ENCODE data around the gene TLE2.

Gene TLE2

DNA sequence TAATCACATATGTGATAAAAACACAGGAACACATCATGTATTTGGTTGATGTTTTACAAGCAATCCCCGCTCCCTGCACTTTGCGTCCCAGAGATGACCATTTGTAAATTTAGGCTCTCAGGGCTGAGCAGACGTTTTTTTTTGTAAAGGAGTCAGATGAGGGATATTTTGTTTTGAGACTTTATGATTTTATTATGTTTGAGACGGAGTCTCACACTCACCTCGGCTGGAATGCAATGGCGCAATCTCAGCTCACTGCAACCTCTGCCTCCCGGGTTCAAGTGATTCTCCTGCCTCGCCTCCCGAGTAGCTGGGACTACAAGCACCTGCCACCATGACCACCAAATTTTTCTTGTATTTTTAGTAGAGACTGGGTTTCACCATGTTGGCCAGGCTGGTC, 50.3 kb downstream of the TLE2 start:
- Histone ChIP-seq H3K4me3 (ENCODE audit: low read depth, low read length) (no peak overlapping the region), H3K36me3 (ENCODE audit: insufficient read depth, low read length) (no peaks in the 10 kb centered on the region), H3K79me2 (ENCODE audit: control insufficient read depth, insufficient read depth, low read length, unreplicated experiment) (no peaks in the 10 kb centered on the region), H3K4me1 (ENCODE audit: control insufficient read depth, insufficient read depth, low read length, unreplicated experiment) (peaks cover 16% of the 10 kb centered on the region), H3K27me3 (ENCODE audit: insufficient read depth, low read length) (no peaks in the 10 kb centered on the region), H2AFZ (ENCODE audit: low read length, unreplicated experiment) (no peak overlapping the region), H3K27ac (ENCODE audit: low read depth, low read length) (no peak overlapping the region)

GRCh38 chr19:2978166-2978767, 50.8 kb downstream of the TLE2 start:
- Histone ChIP-seq H3K4me1 (ENCODE audit: control insufficient read depth, insufficient read depth, low read length, unreplicated experiment) (peaks cover 11% of the 10 kb centered on the region), H3K4me3 (ENCODE audit: low read depth, low read length) (no peak overlapping the region), H2AFZ (ENCODE audit: low read length, unreplicated experiment) (no peak overlapping the region), H3K36me3 (ENCODE audit: insufficient read depth, low read length) (no peaks in the 10 kb centered on the region), H3K79me2 (ENCODE audit: control insufficient read depth, insufficient read depth, low read length, unreplicated experiment) (no peaks in the 10 kb centered on the region), H3K27ac (ENCODE audit: low read depth, low read length) (no peak overlapping the region), H3K27me3 (ENCODE audit: insufficient read depth, low read length) (no peaks in the 10 kb centered on the region)

DNA sequence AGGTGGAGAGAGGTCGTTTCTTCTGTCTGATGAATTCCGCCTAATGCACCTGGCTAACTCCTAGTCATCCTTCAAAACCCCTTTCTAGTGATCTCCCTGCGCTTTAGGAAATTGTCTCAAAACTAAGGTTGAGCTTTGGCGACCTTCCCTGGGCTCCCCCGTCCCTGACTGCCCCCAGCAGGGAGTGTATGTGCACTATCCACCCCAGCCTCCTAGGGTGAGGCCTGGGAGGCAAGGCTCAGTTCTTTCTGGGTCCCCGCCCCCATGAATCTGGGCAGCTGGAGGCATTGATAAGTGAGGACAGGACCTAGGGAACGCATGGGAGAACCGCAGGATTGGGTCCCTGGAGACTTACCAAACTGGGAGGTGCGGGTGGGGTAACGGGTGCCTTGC, 51.3 kb downstream of the TLE2 start:
- no peaks in the 10 kb centered on the region for H3K79me2 ChIP-seq (ENCODE audit: control insufficient read depth, insufficient read depth, low read length, unreplicated experiment)
- no peaks in the 10 kb centered on the region for H3K27me3 ChIP-seq (ENCODE audit: insufficient read depth, low read length)
- H3K4me1 ChIP-seq (ENCODE audit: control insufficient read depth, insufficient read depth, low read length, unreplicated experiment) = peaks cover 8% of the 10 kb centered on the region
- no peak overlapping the region for H2AFZ ChIP-seq (ENCODE audit: low read length, unreplicated experiment)
- no peaks in the 10 kb centered on the region for H3K36me3 ChIP-seq (ENCODE audit: insufficient read depth, low read length)
- H3K4me3 ChIP-seq (ENCODE audit: low read depth, low read length) = peak overlapping the region; percentile 54
- no peak overlapping the region for H3K27ac ChIP-seq (ENCODE audit: low read depth, low read length)

DNA sequence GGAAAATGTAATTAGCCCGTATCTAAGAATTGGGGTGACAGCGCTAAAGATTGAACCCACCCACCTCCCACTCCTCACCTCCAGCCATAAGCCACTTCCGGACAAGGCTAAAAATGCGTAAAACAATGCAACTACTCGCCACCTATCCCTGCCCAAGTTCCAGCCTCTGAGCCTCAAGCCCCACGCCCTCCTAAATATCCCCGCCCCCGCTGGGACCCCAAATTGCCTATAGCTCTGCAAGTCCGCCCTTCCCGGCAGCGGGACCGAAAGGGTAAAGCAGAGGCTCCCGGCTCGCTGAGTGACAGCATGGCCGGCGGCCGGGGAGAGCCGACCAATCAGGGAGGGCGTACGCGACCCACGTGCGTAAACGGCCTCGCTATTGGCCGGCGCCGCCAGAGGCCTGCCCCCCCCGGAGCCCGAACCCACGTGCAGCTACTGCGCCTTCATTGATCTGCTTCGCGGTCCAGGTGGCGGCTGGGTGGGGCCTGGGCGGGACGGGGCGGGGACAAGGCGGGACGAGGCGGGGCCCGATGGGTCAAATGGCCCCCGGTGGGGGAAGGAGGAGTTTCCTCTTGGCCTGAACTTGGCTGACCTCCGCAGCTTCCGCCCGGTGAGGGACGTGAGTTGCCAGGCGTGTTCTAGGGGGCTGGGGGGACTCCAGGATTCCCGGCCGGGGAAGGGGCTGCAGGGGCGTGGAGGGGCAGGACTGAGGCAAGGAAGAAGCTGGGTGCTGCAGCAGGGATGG, 51.9 kb downstream of the TLE2 start, which contains the start of gene TLE6:
TSS of gene TLE6 (plus strand) at position 564 of the 745 bp plus-strand sequence. CDS start 670 bp downstream, outside the sequence.
- H3K4me3 ChIP-seq (ENCODE audit: low read depth, low read length) = peak within 1 kb of the TSS; percentile 83
- H3K27me3 ChIP-seq (ENCODE audit: insufficient read depth, low read length) = no peaks in the 10 kb centered on the region
- no peak within 1 kb of the TSS for H3K27ac ChIP-seq (ENCODE audit: low read depth, low read length)
- peak within 1 kb of the TSS; percentile 72 for H2AFZ ChIP-seq (ENCODE audit: low read length, unreplicated experiment)
- no peaks in the 10 kb centered on the region for H3K36me3 ChIP-seq (ENCODE audit: insufficient read depth, low read length)
- peaks cover 4% of the 10 kb centered on the region for H3K4me1 ChIP-seq (ENCODE audit: control insufficient read depth, insufficient read depth, low read length, unreplicated experiment)
- H3K79me2 ChIP-seq (ENCODE audit: control insufficient read depth, insufficient read depth, low read length, unreplicated experiment) = no peaks in the 10 kb centered on the region

DNA sequence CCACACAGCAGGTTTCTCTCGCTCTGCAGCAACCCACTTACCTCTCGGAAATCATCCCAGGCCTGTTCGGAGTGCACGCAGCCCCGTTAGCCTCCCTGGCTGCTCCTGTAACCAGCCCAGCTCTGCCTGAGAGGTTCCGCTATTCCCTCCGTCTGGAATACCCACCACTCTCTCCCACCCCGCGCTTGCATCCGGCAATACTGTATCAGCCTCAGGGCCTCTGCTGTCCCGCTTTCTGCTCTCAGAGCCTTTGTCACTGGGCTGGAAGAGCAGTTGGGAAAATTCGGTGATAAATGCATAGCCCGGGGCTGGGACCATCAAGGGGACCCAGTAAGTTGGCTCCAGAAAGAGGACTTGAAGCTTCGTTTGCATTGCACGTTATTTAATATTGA, 52.5 kb downstream of the TLE2 start:
- peak overlapping the region; percentile 83 for H3K4me3 ChIP-seq (ENCODE audit: low read depth, low read length)

GRCh38 chr19:2974342-2975041, 54.6 kb downstream of the TLE2 start:
- Histone ChIP-seq H3K79me2 (ENCODE audit: control insufficient read depth, insufficient read depth, low read length, unreplicated experiment) (no peaks in the 10 kb centered on the region), H3K27ac (ENCODE audit: low read depth, low read length) (no peak overlapping the region), H3K4me3 (ENCODE audit: low read depth, low read length) (no peak overlapping the region), H3K27me3 (ENCODE audit: insufficient read depth, low read length) (no peaks in the 10 kb centered on the region), H3K4me1 (ENCODE audit: control insufficient read depth, insufficient read depth, low read length, unreplicated experiment) (peaks cover 4% of the 10 kb centered on the region), H2AFZ (ENCODE audit: low read length, unreplicated experiment) (no peak overlapping the region), H3K36me3 (ENCODE audit: insufficient read depth, low read length) (no peaks in the 10 kb centered on the region)

More for the DNA sequence above, 52.5 kb downstream of the TLE2 start:
- Histone ChIP-seq H3K27ac (ENCODE audit: low read depth, low read length) (no peak overlapping the region), H2AFZ (ENCODE audit: low read length, unreplicated experiment) (peak overlapping the region; percentile 72), H3K4me1 (ENCODE audit: control insufficient read depth, insufficient read depth, low read length, unreplicated experiment) (peaks cover 4% of the 10 kb centered on the region), H3K79me2 (ENCODE audit: control insufficient read depth, insufficient read depth, low read length, unreplicated experiment) (no peaks in the 10 kb centered on the region), H3K27me3 (ENCODE audit: insufficient read depth, low read length) (no peaks in the 10 kb centered on the region), H3K36me3 (ENCODE audit: insufficient read depth, low read length) (no peaks in the 10 kb centered on the region)

- Histone ChIP-seq H3K79me2 (ENCODE audit: control insufficient read depth, insufficient read depth, low read length, unreplicated experiment) (no peaks in the 10 kb centered on the region), H3K27me3 (ENCODE audit: insufficient read depth, low read length) (no peaks in the 10 kb centered on the region), H3K36me3 (ENCODE audit: insufficient read depth, low read length) (no peaks in the 10 kb centered on the region), H3K27ac (ENCODE audit: low read depth, low read length) (no peak overlapping the region), H2AFZ (ENCODE audit: low read length, unreplicated experiment) (no peak overlapping the region), H3K4me1 (ENCODE audit: control insufficient read depth, insufficient read depth, low read length, unreplicated experiment) (no peaks in the 10 kb centered on the region), H3K4me3 (ENCODE audit: low read depth, low read length) (no peak overlapping the region)
Measured at GRCh38 chr19:2973229-2973628, 55.9 kb downstream of the TLE2 start.

DNA sequence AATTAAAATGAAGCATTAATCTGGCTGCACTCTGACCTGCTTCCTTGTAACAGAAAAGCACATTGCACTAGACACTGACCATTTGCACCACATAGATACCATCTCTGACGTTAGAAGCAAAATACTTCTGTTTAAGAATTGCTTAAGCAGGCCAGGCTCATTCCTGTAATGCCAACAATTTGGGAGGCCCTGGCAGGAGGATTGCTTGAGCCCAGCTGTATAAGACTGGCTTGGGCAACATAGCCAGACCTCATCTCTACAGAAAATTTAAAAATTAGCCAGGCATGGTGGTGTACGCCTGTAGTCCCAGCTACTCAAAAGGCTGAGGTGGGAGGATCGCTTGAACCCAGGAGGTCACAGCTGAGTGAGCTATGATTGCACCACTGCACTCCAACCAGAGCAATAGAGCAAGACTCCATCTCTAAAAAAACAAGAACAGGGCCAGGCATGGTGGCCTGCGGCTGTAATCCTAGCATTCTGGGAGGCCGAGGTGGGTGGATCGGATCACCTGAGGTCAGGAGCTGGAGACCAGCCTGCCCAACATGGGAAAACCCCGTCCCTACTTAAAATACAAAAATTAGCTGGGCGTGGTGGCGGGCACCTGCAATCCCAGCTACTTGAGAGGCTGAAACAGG, 58.8 kb downstream of the TLE2 start:
- H3K36me3 ChIP-seq (ENCODE audit: insufficient read depth, low read length) = no peaks in the 10 kb centered on the region
- H2AFZ ChIP-seq (ENCODE audit: low read length, unreplicated experiment) = no peak overlapping the region
- no peak overlapping the region for H3K27ac ChIP-seq (ENCODE audit: low read depth, low read length)
- H3K4me1 ChIP-seq (ENCODE audit: control insufficient read depth, insufficient read depth, low read length, unreplicated experiment) = no peaks in the 10 kb centered on the region
- H3K4me3 ChIP-seq (ENCODE audit: low read depth, low read length) = no peak overlapping the region
- H3K79me2 ChIP-seq (ENCODE audit: control insufficient read depth, insufficient read depth, low read length, unreplicated experiment) = no peaks in the 10 kb centered on the region
- H3K27me3 ChIP-seq (ENCODE audit: insufficient read depth, low read length) = no peaks in the 10 kb centered on the region

DNA sequence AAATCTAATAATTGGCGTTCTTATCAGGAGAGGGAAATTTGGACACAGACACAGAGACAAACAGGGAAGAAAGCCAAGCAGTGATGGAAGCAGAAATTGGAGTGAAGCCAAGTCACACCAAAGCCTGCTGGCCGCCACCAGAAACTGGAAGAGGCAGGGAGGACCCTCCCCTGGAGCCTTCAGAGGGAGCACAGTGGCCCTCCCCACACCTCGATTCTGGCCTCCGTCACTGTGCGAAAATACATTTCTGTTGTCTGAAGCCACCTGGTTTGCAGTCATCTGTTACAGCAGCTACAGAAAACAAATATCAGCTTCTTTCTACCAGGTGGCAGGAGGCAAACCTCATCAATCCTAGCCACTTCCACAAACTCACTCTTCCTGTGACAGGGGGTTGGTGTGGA, 60.0 kb downstream of the TLE2 start:
- H3K79me2 ChIP-seq (ENCODE audit: control insufficient read depth, insufficient read depth, low read length, unreplicated experiment) = no peaks in the 10 kb centered on the region
- H3K27ac ChIP-seq (ENCODE audit: low read depth, low read length) = no peak overlapping the region
- no peaks in the 10 kb centered on the region for H3K36me3 ChIP-seq (ENCODE audit: insufficient read depth, low read length)
- no peak overlapping the region for H2AFZ ChIP-seq (ENCODE audit: low read length, unreplicated experiment)
- H3K4me3 ChIP-seq (ENCODE audit: low read depth, low read length) = no peak overlapping the region
- no peaks in the 10 kb centered on the region for H3K4me1 ChIP-seq (ENCODE audit: control insufficient read depth, insufficient read depth, low read length, unreplicated experiment)
- H3K27me3 ChIP-seq (ENCODE audit: insufficient read depth, low read length) = no peaks in the 10 kb centered on the region

DNA sequence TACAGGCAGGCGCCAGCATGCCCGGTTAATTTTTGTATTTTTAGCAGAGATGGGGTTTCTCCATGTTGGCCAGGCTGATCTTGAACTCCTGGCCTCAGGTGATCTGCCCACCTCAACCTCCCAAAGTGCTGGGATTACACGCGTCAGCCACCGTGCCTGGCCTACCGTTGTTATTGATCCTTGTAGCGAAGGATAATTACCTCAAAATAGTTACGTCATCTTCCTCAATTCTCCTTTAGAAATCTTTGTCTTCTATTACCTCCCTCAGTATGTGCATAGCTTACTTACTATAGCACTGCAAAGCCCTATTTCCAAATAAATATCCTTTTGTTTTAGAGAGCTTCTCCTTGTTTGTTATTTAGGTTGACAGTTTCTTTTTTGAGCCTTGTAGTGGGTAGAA, 61.1 kb downstream of the TLE2 start:
- H3K4me3 ChIP-seq (ENCODE audit: low read depth, low read length) = no peak overlapping the region
- H2AFZ ChIP-seq (ENCODE audit: low read length, unreplicated experiment) = no peak overlapping the region
- no peaks in the 10 kb centered on the region for H3K79me2 ChIP-seq (ENCODE audit: control insufficient read depth, insufficient read depth, low read length, unreplicated experiment)
- H3K27ac ChIP-seq (ENCODE audit: low read depth, low read length) = no peak overlapping the region
- H3K36me3 ChIP-seq (ENCODE audit: insufficient read depth, low read length) = no peaks in the 10 kb centered on the region
- no peaks in the 10 kb centered on the region for H3K4me1 ChIP-seq (ENCODE audit: control insufficient read depth, insufficient read depth, low read length, unreplicated experiment)
- no peaks in the 10 kb centered on the region for H3K27me3 ChIP-seq (ENCODE audit: insufficient read depth, low read length)
